Epithelial cell of proximal tubule (primary cell): ENCODE results near the gene MAP3K5. TPM values are rescaled to one million over a fixed set of nuclear protein-coding genes. Genes with fewer than 3 reads are reported as not detected.

Experiments
- DNase-seq: peaks from one replicate; pipeline ENCODE4 v3.0.0-alpha.2; 2011; ENCODE audit warnings: low read depth
- H3K4me3 ChIP-seq: 2 replicates; pipeline ENCODE4 v1.5.1; 2011; ENCODE audit warnings: low read depth, mild to moderate bottlenecking, low read length
- total RNA-seq: library from RNA; depleted of rRNA; stranded (reverse); fragments of >200 nt; gene quantifications from 2 replicates; pipeline ENCODE4 v1.2.3, GENCODE V29; 2015
- TF ChIP-seq, protein P1 (sequence below): conservative IDR thresholded peaks from 2 replicates; pipeline ENCODE4 v1.5.1; 2012; ENCODE audit warnings: low read depth, mild to moderate bottlenecking, low read length

The MAP3K5 gene
- total RNA-seq, 1 donor from 2014 or later = 7.8 TPM

DNA sequence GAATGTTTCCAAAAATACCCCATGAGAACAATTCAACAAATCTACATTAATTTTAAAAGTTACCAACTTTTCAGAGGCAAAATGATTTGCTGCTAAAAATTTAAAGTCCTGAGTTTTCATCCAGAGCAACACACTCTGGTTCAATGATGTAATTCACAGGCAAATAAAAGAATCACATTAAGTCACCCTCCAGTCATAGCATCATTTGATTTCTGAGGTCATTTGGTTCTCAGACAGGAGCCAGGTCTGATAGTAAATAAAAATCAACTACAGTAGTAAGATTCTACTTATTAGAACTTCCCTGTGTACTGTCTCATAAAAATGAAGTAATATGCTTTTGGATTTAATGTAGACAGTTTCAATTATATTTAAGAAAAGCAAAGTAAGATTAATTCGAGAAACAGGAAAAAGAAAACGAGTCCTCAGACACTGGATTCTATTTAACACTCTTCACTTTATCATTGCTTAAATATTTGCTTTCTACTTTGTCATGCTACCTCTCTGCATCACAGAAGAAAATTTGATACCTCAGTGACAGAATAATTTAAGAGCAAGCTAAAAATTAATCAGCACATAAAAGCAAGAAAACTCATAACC, 267.8 kb downstream of the MAP3K5 start:
- no peak overlapping the region for H3K4me3 ChIP-seq
- no peak for DNase-seq
- TF ChIP-seq, protein P1, sequence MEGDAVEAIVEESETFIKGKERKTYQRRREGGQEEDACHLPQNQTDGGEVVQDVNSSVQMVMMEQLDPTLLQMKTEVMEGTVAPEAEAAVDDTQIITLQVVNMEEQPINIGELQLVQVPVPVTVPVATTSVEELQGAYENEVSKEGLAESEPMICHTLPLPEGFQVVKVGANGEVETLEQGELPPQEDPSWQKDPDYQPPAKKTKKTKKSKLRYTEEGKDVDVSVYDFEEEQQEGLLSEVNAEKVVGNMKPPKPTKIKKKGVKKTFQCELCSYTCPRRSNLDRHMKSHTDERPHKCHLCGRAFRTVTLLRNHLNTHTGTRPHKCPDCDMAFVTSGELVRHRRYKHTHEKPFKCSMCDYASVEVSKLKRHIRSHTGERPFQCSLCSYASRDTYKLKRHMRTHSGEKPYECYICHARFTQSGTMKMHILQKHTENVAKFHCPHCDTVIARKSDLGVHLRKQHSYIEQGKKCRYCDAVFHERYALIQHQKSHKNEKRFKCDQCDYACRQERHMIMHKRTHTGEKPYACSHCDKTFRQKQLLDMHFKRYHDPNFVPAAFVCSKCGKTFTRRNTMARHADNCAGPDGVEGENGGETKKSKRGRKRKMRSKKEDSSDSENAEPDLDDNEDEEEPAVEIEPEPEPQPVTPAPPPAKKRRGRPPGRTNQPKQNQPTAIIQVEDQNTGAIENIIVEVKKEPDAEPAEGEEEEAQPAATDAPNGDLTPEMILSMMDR = no peak

DNA sequence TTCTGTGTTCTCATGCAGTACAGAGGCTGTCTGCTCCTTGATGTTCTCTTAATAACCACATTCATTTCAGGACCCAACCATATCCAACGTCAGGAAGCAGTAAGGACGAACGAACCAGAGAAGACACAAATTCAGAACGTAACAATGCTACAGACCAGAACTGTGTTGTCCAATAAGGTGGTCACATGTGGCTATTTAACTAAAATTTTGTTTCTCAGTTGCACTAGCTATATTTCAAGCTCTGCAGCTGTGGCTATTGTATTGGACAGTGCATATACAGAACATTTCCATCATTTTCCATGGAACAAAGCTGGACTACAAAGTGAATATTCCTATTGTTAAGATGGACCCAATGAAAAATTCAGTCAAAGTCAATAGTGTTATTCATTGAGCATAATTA, 269.1 kb downstream of the MAP3K5 start:
- no peak for DNase-seq
- TF ChIP-seq, protein P1 = no peak
- no peak overlapping the region for H3K4me3 ChIP-seq

DNA sequence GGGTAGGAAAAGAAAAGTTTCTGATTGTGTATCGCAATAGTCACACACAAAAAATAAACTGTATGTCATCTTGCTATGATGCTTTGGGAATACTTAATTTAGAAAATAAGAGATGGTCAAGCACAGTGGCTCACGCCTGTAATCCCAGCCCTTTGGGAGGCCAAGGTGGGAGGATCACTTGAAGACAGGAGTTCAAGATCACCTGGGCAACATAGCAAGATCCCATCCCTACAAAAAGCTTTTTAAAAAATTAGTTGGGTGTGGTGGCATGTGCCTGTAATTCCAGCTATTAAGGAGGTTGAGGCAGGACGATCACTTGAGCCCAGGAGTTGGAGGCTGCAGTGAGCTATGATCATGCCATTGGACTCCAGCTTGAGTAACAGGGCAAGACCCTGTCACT, 269.6 kb downstream of the MAP3K5 start:
- no peak for DNase-seq
- H3K4me3 ChIP-seq = no peak overlapping the region
- TF ChIP-seq, protein P1 = no peak

DNA sequence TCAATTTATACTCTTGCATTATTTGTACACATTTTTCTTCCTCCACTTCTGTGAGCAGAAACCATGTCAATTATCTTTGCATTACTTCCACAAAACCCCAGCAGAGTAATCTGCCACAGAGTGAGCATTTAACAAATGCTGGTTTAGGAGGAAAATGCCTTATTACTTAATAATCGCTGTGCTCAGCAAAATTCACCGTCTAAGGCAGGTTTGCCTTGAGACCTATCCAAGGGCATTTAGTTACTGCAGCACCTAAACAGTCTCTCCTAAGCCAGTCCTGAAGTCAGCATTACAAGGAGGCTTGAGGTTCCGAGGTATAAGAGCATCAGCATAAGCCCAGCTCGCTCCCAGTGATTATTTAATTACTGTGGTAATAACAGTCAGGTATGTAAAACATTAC, 270.4 kb downstream of the MAP3K5 start:
- no peak for DNase-seq
- TF ChIP-seq, protein P1 = no peak

DNA sequence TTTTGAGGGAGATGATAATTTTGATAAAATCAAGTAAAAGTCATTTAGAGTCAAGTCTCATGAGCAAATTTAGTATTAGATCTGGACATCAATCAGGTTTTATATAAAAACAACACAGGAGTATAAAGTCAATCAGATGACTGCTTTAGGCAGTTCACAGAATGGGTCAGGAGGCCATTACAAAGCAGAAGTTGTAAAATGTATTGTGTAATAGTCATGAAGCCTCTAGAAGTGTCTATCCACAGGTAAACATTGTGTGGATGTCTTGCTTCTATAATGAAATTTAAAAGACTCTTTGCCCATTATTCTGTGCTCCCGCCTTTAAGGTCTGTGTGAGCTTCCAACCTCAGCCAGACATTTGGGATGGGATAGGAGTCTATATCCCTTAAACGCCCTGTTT, 270.9 kb downstream of the MAP3K5 start:
- no peak for DNase-seq
- TF ChIP-seq, protein P1 = no peak
- no peak overlapping the region for H3K4me3 ChIP-seq

More for the DNA sequence above, 270.4 kb downstream of the MAP3K5 start:
- no peak overlapping the region for H3K4me3 ChIP-seq

DNA sequence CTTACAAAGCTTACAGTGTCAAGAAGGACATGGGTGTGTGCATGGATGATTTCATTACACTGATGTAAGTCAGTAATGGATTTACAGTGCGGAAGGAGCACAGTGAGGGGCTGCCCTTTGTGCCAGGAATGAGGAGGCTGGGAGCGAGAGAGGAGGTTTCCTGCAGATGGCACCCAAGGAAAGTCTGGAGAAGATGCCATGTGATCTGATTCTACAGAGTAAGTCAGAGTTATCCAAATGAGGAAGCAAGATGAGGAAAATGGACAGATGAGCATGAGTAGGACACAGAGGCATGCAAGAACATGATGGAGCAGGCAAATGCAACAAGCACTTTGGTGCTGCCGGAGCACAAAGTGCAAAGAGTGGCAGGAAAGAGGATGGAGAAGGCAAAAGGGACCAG, 271.8 kb downstream of the MAP3K5 start:
- no peak overlapping the region for H3K4me3 ChIP-seq
- TF ChIP-seq, protein P1 = no peak
- DNase-seq = no peak

DNA sequence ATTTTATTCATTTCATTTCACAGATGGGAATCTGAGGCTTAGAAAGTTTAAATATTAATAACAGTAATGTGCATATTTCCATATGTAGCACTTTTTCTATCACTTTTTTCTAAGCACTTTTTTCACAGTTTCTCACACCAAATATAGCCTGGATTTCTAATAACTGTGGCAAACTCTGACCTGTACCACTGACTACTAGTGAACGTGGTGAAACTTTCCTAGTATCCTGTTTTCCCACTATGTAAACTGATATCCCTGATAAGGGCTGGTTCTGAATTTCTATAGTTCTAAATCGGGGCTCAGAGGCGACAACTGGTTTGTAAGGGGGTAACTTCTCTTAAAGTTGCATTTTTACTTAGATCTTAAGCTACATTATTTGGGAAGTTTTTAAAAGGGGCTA, 274.7 kb downstream of the MAP3K5 start:
- TF ChIP-seq, protein P1 = no peak
- no peak for DNase-seq

More for the DNA sequence above, 274.7 kb downstream of the MAP3K5 start:
- no peak overlapping the region for H3K4me3 ChIP-seq
